Sigmoid colon (tissue), 7 donors: ENCODE measurements around the gene MORN1. TPM values are rescaled to one million over a fixed set of nuclear protein-coding genes. Genes with fewer than 3 reads are reported as not detected.
"Not testable (repeated sequence)": the region's sequence is repeated elsewhere in the genome, so short reads cannot be mapped to it uniquely, and the experiment has no call there.

Source experiments
- DNase-seq: peaks from one replicate; pipeline ENCODE4 v3.0.0-alpha.2; 2019
- H3K27ac ChIP-seq, 4 donors: fragments of 200-600 bp; sonication (generic); one replicate each; pipeline ENCODE4 v1.5.1; 2016 to 2019; ENCODE audit warnings: mild to moderate bottlenecking in 1 of 4
- H3K27me3 ChIP-seq, 3 donors: fragments of 200-600 bp; sonication (generic); one replicate each; pipeline ENCODE4 v1.5.1; 2019; ENCODE audit warnings: mild to moderate bottlenecking in 1 of 3
- H3K36me3 ChIP-seq, 4 donors: fragments of 200-600 bp; sonication (generic); one replicate each; pipeline ENCODE4 v1.5.1; 2016 to 2019
- H3K4me1 ChIP-seq, 4 donors: fragments of 200-600 bp; sonication (generic); one replicate each; pipeline ENCODE4 v1.5.1; 2017 to 2019
- H3K4me3 ChIP-seq, 4 donors: fragments of 200-600 bp; sonication (generic); one replicate each; pipeline ENCODE4 v1.5.1; 2017 to 2019; ENCODE audit warnings: mild to moderate bottlenecking in 2 of 4, moderate library complexity in 1 of 4
- H3K9me3 ChIP-seq, 4 donors: fragments of 200-600 bp in 3 of 4; sonication (generic) in 3 of 4; one replicate each; pipeline versions ENCODE4 v1.5.1 to v1.6.1; 2013 to 2019
- CTCF ChIP-seq, 4 experiments: fragments of 450-650 bp in 3 of 4; fragments of 200-600 bp in 1 of 4; IDR thresholded peaks; one replicate each; pipeline ENCODE4 v1.5.1; 2016 to 2019; ENCODE audit warnings: antibody characterized with exemption in 4 of 4, mild to moderate bottlenecking in 3 of 4, moderate library complexity in 2 of 4
- EP300 ChIP-seq, 4 donors: sonication (generic); formaldehyde crosslinking; IDR thresholded peaks; one replicate each; pipeline ENCODE4 v1.6.1; 2017; ENCODE audit warnings: antibody characterized with exemption in 4 of 4
- POLR2A ChIP-seq, 2 donors: fragments of 450-650 bp; IDR thresholded peaks; one replicate each; pipeline ENCODE4 v1.6.1; 2016; ENCODE audit warnings: antibody characterized with exemption in 2 of 2, mild to moderate bottlenecking in 2 of 2, moderate library complexity in 2 of 2
- POLR2AphosphoS5 ChIP-seq, 4 donors: sonication (generic); formaldehyde crosslinking; IDR thresholded peaks; one replicate each; pipeline ENCODE4 v1.6.1; 2017; ENCODE audit warnings: antibody characterized with exemption in 4 of 4
- WGBS, 2 donors: extraction: QIAGEN DNeasy Blood & Tissue Kit; methylation state at CpG; one replicate each; pipeline ENCODE4 v1.1.7; 2013; 5-methylcytosine and 5-hydroxymethylcytosine counted together
- intact Hi-C: fragments of 100-400 bp; cut with DNase I; formaldehyde crosslinking; loops from one replicate; pipeline ENCODE4 v1.15.1; 2023
- polyA plus RNA-seq, 3 donors: library from polyadenylated mRNA; stranded (reverse); fragments of 200-250 nt; gene quantifications; one replicate each; pipeline ENCODE4 v1.2.3, GENCODE V29; 2013
- total RNA-seq, 4 donors: library from RNA; depleted of rRNA; stranded (reverse); fragments of >200 nt; gene quantifications; one replicate each; pipeline ENCODE4 v1.1.0, GENCODE V29; 2016
- donor health status: healthy with polysubstance abuse.
- donor health status: Bipolar disorder and iron deficiency.
- donor health status: healthy.

Gene MORN1
- total and polyA plus RNA-seq, 7 donors: 2.4 to 9.1 (median 6.4) TPM

- DNase-seq: no peak
- H3K9me3 ChIP-seq: no peaks in the 10 kb centered on the region
- no peak overlapping the region for H3K27ac ChIP-seq
- no peaks in the 10 kb centered on the region for H3K27me3 ChIP-seq
- H3K36me3 ChIP-seq: no peaks in the 10 kb centered on the region
- H3K4me1 ChIP-seq: peaks cover 0 to 23% (median 19%) of the 10 kb centered on the region in 4 donors
- 91 to 95% methylated on average over 21 of the region's 21 CpGs for WGBS, 2 donors
- H3K4me3 ChIP-seq: no peak overlapping the region
- intact Hi-C loops: loop anchor here (5.0 kb wide), 1 partner anchor 43 kb away; no protein-coding TSS in a partner anchor
- TF ChIP-seq POLR2A (IDR thresholded peaks at IDR 0.05) (no peak), POLR2AphosphoS5 (IDR thresholded peaks at IDR 0.05) (no peak), CTCF (IDR thresholded peaks at IDR 0.05) (no peak), EP300 (IDR thresholded peaks at IDR 0.05) (no peak)
Measured at GRCh38 chr1:2334366-2334765, 57.0 kb downstream of the MORN1 start.

GRCh38 chr1:2331580-2331979 lies 59.8 kb downstream of the MORN1 start:
- Histone ChIP-seq H3K27ac (peak overlapping the region; percentile 67 to 83 (median 79)), H3K4me1 (peaks cover 0 to 24% (median 19%) of the 10 kb centered on the region in 4 donors)
- DNase-seq, H3K4me3 ChIP-seq, H3K27me3 ChIP-seq, H3K36me3 ChIP-seq, H3K9me3 ChIP-seq: not testable (repeated sequence)
- intact Hi-C loops: loop anchor here (5.0 kb wide), 1 partner anchor 46 kb away; no protein-coding TSS in a partner anchor
- WGBS, 2 donors: 91 to 93% methylated on average over 33 of the region's 33 CpGs

- TF ChIP-seq POLR2AphosphoS5 (IDR thresholded peaks at IDR 0.05): no peak
- TF ChIP-seq POLR2A (IDR thresholded peaks at IDR 0.05): no peak
- TF ChIP-seq CTCF (IDR thresholded peaks at IDR 0.05): no peak
- TF ChIP-seq EP300 (IDR thresholded peaks at IDR 0.05): no peak
- H3K27ac ChIP-seq: peak overlapping the region; percentile 67 to 83 (median 79)
- no peak for DNase-seq
Measured at GRCh38 chr1:2331200-2331544, 60.2 kb downstream of the MORN1 start.

GRCh38 chr1:2330519-2331199 lies 60.7 kb downstream of the MORN1 start:
- WGBS, 2 donors: 67 to 73% methylated on average over 31 of the region's 31 CpGs
- peak; percentile 88 for DNase-seq
- H3K36me3 ChIP-seq: no peaks in the 10 kb centered on the region

More at GRCh38 chr1:2331200-2331544, 60.2 kb downstream of the MORN1 start:
- no peaks in the 10 kb centered on the region for H3K36me3 ChIP-seq
- WGBS, 2 donors: 78 to 80% methylated on average over 11 of the region's 11 CpGs
- H3K27me3 ChIP-seq: no peaks in the 10 kb centered on the region
- peaks cover 0 to 24% (median 19%) of the 10 kb centered on the region in 4 donors for H3K4me1 ChIP-seq
- no peaks in the 10 kb centered on the region for H3K9me3 ChIP-seq
- intact Hi-C loops: loop anchor here (5.0 kb wide), 1 partner anchor 46 kb away; no protein-coding TSS in a partner anchor
- no peak overlapping the region for H3K4me3 ChIP-seq

More at GRCh38 chr1:2330519-2331199, 60.7 kb downstream of the MORN1 start:
- no peak for TF ChIP-seq CTCF (IDR thresholded peaks at IDR 0.05)
- TF ChIP-seq POLR2AphosphoS5 (IDR thresholded peaks at IDR 0.05): peak in 3 of 4 donors; percentile 70 to 73 (median 72)
- no peak for TF ChIP-seq POLR2A (IDR thresholded peaks at IDR 0.05)
- no peak for TF ChIP-seq EP300 (IDR thresholded peaks at IDR 0.05)
- Histone ChIP-seq H3K27me3 (no peaks in the 10 kb centered on the region), H3K9me3 (no peaks in the 10 kb centered on the region), H3K4me1 (peaks cover 0 to 24% (median 19%) of the 10 kb centered on the region in 4 donors), H3K4me3 (no peak overlapping the region), H3K27ac (peak overlapping the region; percentile 67 to 83 (median 79))
- intact Hi-C loops: loop anchor here (5.0 kb wide), 1 partner anchor 47 kb away; no protein-coding TSS in a partner anchor
